Head of caudate nucleus (tissue), 42 donors: ENCODE results near the gene EMX1.

Experiments used
- DNase-seq, 42 donors: peaks; one replicate each; pipeline versions ENCODE4 v3.0.0 to v3.0.0-alpha.2; 2020 to 2021; ENCODE audit warnings: mixed read lengths in 7 of 42
- intact Hi-C: fragments of 100-400 bp; cut with DNase I; formaldehyde crosslinking; loops from one replicate; pipeline ENCODE4 v1.15.0; 2022

EMX1 gene

DNA sequence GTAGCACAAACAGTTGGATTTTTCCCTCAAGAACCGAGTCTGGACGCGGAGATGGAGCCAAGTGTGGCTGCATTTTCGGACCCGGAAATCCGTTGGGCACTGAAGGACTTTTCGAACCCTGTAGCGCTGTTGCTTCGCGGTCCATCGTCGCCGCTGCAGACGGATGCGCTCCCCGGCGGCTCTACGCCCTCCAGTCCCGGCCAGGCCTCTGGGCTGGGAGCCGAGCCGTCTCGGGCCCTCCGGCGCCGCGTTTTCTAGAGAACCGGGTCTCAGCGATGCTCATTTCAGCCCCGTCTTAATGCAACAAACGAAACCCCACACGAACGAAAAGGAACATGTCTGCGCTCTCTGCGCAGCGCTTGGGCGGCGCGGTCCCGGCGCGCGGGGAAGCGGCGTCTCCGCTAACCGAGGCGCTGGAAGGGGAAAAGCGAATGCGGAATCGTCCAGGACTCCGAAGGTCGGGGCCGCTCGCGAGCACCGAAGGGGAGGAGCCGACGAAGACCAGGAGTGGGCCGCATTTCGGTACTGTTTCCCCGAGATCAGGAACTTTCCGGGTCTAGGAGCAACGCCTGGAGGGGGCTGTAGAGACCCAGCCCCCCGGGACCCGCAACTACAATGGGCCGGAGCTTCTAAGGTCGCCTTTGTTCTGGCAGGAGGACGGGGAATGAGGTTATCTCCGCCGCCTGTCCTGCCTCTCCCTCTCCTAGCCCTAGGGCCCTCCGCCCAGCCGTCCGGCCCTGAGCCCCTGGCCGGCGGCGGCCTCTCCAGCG is 3.2 kb downstream of the EMX1 start:
- DNase-seq: peak in 4 of 42 donors; percentile 2 to 34 (median 10)

DNA sequence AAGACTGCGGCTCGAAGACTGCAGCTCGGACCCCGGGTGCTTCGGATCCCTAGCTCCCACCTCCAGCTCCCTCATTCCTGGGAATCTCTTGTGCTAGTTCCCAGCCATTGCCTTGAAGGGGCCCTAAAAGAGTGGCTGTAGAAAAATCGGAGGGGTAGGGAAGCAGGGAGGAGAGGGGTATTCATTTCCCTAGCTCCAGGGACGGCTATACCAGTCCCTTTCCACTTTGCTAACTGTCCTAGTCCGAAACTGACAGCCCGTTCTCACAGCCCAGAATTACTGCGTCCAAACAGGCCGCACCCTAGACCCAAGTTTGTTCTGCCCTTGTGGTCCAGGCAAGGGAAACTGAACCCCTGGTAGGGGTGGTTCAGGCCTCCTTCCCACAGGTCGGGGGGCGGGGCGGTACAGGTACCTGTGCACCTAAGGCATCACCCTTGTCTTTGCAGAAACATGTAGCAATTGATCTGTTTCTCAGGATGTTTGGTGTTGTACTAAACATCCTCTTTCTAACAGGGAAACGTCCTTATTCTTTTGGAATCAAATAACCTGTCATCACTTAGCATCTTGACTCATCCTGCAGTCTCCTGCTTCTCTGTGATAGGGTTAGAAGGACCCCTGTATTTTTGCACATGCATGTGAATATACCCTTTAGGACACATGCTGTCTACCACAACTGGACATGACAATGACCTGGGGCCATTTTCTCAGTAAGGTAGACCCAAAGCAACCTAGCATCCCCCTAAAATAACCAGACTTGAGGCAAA is 4.0 kb downstream of the EMX1 start:
- intact Hi-C loops: no loop called here
- peak in 4 of 42 donors; percentile 3 to 31 (median 12) for DNase-seq

More for the DNA sequence above, 3.2 kb downstream of the EMX1 start:
- intact Hi-C loops: no loop called here

DNA sequence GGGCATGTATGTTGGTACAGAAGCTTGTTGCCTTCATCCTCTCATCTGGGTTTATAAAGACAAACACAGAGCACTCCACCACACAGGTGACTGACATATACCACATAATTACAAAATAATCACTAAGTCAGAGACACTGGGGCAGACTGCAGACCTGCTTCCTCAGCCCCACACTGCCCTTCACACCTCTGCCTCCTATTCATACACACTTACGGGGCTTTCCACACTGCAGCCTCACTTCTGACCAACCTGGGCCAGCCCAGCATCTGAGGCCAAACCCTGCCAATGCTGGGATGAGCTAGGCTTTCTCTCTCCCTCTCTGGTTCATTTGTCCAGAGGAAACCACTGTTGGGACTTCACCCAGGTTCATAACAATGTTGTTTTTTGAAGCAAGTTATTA is 4.5 kb downstream of the EMX1 start:
- intact Hi-C loops: no loop called here
- peak in 2 of 42 donors; percentile 28 to 36 for DNase-seq

DNA sequence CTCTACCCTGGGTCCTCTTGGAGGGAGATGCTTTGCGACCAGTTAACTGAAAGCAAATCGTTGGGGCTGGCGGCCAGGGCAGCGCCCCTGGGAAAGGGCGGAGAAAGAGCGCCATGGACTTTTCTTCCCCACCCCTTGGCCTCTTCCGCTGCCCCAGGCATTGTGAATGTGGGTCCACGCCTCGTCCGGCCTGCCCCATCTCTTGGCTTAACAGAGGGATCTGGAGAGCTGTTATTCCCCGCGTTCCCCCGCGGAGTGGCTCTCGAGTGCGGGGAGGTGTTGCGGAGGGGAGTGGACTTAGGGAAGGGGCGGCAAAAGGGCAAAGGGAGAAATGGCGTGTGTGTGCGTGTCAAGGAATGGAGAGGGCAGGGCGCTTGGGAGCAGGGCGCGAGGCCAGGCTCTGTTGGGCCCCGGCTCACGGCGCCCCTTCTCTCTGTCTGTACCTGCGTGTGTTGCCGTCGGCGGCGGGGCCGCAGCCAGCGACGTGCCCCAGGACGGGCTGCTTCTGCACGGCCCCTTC is 6.6 kb downstream of the EMX1 start:
- DNase-seq: peak in 3 of 42 donors; percentile 1 to 15 (median 4)
- intact Hi-C loops: no loop called here

DNA sequence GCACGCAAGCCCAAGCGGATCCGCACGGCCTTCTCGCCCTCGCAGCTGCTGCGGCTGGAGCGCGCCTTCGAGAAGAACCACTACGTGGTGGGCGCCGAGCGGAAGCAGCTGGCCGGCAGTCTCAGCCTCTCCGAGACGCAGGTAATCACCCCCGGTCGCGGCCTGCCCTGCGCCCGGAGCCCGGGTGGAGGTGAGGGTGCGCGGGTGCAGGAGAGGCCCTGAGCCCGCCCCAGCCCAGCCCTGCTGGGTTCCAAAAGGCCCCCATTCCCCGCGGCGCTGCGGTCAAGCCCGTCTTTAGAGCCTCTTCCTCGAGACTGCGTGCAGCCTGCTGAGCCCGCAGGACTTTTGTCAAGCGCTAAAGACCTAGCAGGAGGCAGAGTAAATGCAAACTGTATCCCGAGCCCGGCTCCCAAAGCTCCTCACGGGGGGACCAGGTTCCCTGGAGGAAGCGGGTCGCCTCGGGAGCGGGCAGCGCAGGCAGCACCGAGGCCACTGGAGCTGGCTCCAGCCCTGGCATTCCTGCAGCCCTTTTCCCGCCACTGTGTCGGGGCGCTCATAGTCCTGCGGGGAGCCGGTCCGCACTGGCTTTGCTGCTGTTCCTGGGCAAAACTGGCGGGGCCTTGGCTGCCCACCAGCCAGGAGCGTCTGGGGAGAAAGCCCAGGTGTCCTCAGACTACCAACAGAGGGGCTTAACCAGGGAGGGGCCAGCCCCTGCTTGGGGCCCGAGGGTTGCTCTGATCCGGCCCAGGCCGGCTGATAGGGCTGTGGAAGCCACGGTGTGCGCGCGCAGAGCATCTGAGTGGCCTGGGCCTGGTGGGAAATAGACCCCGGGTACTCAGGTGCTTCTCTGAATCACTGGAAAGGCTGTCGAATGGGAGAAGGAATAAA is 7.3 kb downstream of the EMX1 start:
- DNase-seq: peak in 5 of 42 donors; percentile 1 to 40 (median 13)
- intact Hi-C loops: no loop called here

DNA sequence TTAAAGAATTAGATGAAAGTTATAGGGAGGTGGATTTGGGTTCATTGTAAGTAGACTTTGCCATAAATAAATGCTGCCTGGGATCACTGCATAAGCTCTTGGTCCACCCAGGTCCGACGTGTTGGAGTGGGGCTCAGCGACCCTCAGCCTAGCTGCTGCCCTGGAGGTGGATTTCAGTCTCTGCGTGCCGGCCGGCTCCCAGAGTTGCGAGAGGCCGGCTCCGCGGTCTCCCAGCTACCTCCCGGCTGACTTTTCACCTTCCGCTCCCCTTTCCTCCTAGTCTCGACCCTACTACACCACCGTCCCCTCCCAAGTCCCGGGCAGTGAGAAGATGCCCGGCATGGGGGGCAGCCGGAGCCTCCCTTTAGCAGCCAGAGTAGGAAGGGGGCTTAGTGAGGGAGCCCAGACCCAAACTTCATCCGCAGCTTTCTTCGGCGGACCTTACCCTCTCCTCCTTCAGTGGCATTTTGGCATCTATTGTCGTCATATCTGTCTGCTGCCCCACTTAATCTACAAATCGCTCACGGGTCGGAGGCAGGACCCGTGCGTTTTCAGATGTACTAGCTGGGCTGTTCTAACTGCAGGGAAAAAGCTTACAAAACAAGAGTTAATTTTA is 8.1 kb downstream of the EMX1 start:
- intact Hi-C loops: no loop called here
- DNase-seq: peak in 5 of 42 donors; percentile 0 to 29 (median 5)

DNA sequence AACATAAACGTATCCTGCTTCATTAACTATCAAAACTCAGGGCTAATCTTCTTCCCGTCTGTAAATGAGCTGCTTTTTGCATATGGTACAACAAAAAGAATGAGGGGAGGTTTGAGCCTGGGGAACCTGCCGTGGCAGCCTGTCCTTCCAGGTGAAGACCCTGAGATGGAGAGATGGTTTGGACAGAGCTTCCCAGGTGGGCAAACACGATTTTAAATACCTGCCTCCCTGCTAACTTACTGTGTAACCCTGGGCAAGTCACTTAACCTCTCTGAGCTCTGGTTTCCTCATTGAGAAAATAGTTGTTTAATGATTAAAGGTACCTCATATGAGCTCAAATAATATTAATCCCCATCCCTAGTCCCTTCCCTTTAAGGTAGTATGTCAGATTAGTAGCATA is 9.0 kb downstream of the EMX1 start:
- no peak for DNase-seq
- intact Hi-C loops: no loop called here

DNA sequence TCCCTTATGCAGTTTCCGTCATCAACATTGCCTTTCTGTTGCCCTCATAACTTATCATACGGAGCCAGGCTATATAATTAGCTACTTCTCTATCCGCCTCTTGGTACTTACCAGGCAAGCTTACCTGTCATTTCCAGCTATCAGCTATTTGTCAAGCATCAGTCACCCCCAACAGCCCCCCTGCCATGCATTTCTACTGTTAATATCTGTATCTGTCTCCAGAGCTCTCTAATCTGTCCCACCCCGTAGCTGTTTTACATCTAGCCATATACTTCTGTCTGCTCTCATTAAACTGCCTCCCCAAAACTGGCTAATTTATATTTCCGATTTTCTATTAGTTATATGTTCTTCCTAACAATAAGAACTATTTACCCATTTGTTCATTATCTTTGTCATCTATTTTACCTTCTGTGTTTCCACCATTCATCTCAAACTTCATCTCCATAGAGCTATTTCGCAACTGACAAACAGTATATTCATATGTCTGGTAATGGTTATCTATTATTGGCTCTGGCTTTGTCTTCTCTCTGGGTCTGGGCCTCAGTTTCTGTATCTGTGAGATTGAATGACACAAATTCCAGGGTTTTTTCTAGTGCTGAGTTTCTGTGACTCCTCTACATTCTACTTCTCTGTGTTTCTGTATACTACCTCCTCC is 9.6 kb downstream of the EMX1 start:
- DNase-seq: no peak
- intact Hi-C loops: no loop called here

DNA sequence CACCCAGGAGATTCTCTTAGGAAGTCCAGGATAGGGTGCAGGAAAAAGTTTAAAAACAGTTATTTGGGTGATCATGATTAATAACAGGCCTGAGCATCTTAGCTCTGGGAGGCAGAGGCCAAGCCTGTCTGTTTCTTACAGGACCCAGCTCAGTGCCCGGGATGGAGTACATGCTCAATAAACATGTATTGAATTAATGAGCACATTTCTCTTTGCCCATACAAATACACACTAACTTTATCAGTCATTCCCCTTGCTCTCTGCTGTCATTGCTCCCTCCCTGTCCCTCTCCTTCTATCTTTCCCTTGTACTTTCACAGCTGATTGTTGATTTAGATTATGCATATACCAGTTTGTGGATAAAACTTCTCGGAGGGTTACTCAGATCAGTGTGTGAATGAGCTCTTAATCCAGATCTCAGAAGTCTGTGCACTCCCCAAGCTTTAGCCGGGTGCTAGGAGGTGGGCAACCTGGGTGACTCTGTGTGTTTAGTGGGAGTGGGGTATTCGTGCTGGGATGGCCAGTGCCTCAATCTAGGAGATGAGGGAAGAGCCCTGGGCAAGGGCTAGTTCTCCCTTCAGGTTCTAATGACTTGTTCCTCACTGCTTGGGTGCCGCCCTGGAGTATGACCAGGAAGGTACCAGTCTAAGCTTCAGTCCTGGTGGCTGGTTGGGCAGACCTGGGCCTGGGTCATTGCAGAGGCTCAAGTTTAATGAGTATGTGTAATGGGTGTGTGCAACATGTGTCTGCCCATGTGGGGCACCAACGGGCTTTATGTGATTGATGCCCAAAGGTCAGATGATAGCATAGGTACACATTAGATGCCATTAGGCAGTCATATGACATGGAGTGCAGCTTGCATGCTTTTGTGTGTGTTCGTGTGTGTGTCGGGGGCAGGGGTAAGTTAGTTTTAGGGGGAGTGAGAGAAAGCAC is 10.6 kb downstream of the EMX1 start:
- DNase-seq: peak in 5 of 42 donors; percentile 0 to 18 (median 5)
- intact Hi-C loops: no loop called here

DNA sequence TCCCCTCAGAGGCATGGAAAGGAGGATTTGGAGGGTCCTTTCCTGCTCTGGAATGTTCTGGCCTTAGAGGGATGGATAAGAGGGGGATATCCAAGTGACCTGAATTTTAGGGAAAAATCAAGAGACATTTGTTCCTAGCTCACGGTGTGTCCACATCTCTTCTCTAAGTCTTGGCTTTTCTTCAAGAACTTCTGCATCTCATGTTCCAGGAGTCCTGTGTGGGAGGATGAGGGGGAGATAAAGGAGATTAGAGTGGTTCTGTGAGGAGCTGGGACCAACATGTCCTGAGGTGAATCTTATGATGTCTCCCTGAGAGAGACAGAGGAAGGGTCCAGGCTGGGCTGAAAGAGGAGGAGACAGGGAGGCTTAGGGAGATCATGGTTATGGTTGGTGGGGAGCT is 11.7 kb downstream of the EMX1 start:
- intact Hi-C loops: no loop called here
- DNase-seq: no peak

DNA sequence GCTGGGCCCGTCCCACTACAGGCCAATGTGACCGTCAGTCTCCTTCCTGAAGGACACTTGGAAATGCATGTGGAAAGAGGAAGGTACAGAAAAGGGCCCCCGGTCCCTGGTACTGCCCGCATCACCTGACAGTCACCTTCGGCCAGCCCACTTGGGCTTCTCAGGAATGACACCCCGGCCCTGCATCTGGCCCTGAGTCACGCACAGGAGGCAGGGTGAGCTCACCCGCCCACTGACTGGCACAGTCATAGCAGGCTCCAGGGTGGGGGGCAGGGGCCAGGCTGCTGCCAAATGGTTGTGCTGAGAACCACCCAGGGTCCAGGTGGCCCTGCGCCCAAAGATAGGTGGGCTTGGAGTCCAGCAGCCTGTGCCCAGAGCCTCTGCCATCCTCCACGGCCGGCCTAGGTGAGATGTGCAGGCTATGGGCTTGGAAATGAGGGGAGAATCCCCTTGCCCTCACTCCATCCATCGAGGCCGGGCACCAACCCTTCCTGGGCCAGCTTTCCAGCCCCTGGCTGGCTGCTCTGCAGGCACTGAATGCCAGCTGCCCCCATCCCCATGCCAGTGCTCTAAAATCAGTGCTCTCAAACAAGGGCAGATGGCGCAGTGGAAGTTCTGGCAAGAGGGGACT is 14.1 kb downstream of the EMX1 start:
- intact Hi-C loops: no loop called here
- DNase-seq: peak in 2 of 42 donors; percentile 16 to 41

DNA sequence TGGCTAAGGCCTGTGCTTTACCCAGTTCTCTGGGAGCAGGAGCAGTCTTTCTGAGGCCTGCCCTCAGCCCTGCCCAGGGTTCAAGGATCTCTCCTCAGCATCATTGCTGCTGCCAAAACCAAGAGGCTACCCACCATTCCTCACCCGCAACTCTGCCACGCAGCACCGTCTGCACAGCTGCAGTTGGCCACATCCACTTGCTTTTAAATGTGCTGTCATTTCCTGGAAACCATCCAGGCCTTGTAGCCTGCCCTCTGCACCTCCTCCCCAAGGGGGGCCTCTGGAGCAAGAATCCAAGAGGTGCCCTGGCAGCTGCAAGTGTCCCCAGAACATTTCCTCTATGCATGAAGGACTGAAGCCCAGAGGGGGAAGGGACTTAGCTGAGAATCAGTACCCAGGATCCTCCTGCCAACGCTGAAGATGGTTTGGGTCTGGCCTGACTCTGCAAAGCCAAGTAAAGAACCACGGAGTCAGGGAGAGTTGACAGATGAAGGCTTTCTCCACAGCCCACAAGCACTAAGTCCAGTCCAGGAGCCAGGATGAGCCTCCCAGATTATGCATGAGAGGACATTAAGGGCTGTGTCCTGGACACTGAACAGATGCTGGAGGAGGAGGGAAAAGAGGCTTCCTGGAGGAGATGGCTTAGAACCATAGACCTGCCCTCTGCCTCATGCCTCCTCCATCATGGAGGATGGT is 14.9 kb downstream of the EMX1 start:
- DNase-seq: peak in 1 of 42 donors; percentile 12
- intact Hi-C loops: no loop called here

DNA sequence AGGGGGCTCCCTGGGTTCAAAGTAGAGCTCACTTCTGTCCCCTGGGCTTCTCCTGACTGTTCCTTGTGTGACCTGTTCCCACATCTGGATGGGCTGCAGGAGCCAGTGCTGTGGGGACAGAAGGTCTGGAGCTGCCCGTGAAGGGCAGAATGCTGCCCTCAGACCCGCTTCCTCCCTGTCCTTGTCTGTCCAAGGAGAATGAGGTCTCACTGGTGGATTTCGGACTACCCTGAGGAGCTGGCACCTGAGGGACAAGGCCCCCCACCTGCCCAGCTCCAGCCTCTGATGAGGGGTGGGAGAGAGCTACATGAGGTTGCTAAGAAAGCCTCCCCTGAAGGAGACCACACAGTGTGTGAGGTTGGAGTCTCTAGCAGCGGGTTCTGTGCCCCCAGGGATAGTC is 15.5 kb downstream of the EMX1 start:
- intact Hi-C loops: no loop called here
- no peak for DNase-seq

DNA sequence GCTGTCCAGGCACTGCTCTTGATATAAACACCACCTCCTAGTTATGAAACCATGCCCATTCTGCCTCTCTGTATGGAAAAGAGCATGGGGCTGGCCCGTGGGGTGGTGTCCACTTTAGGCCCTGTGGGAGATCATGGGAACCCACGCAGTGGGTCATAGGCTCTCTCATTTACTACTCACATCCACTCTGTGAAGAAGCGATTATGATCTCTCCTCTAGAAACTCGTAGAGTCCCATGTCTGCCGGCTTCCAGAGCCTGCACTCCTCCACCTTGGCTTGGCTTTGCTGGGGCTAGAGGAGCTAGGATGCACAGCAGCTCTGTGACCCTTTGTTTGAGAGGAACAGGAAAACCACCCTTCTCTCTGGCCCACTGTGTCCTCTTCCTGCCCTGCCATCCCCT is 15.9 kb downstream of the EMX1 start:
- intact Hi-C loops: no loop called here
- DNase-seq: no peak

DNA sequence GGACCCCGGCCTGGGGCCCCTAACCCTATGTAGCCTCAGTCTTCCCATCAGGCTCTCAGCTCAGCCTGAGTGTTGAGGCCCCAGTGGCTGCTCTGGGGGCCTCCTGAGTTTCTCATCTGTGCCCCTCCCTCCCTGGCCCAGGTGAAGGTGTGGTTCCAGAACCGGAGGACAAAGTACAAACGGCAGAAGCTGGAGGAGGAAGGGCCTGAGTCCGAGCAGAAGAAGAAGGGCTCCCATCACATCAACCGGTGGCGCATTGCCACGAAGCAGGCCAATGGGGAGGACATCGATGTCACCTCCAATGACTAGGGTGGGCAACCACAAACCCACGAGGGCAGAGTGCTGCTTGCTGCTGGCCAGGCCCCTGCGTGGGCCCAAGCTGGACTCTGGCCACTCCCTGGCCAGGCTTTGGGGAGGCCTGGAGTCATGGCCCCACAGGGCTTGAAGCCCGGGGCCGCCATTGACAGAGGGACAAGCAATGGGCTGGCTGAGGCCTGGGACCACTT is 16.4 kb downstream of the EMX1 start:
- intact Hi-C loops: no loop called here
- DNase-seq: no peak
